SU-DHL-6 (cell line): Measurements from ENCODE around the gene AGR2.
A peak's percentile ranks its signal among the peaks of the same experiment; 100 is the strongest.

Experiments
- H2AFZ ChIP-seq: fragments of 200-600 bp; sonication (generic); 2 replicates; pipeline ENCODE4 v1.6.1; 2014; ENCODE audit warnings: low read depth, mild to moderate bottlenecking, moderate library complexity, mixed read lengths, antibody characterized with exemption, low read length; ENCODE audit not compliant: severe bottlenecking
- H3F3A ChIP-seq: fragments of 200-600 bp; shearing (Covaris generic); 2 replicates; pipeline ENCODE4 v1.6.0; 2016; ENCODE audit warnings: antibody characterized with exemption, mild to moderate bottlenecking; ENCODE audit not compliant: insufficient read depth
- H3K27ac ChIP-seq: fragments of 200-600 bp; sonication (generic); 2 replicates; pipeline ENCODE4 v1.5.1; 2016; ENCODE audit warnings: low read depth, mild to moderate bottlenecking, low read length, moderate library complexity, mixed read lengths
- H3K27me3 ChIP-seq: fragments of 200-600 bp; sonication (generic), shearing (Covaris generic); 2 replicates; pipeline ENCODE4 v1.6.0; 2014; ENCODE audit warnings: mild to moderate bottlenecking, low read length
- H3K36me3 ChIP-seq: fragments of 200-600 bp; sonication (generic); 2 replicates; pipeline ENCODE4 v1.6.1; 2014; ENCODE audit warnings: mild to moderate bottlenecking, low read length, mixed read lengths
- H3K4me2 ChIP-seq: fragments of 300-600, 200-600 bp; shearing (Covaris generic), sonication (generic); 2 replicates; pipeline ENCODE4 v1.6.0; 2014; ENCODE audit warnings: low read length, low read depth, mild to moderate bottlenecking; ENCODE audit not compliant: poor library complexity, severe bottlenecking
- H3K4me3 ChIP-seq: fragments of 200-600 bp; sonication (generic); 2 replicates; pipeline ENCODE4 v1.5.1; 2014; ENCODE audit warnings: antibody characterized with exemption, low read length, mild to moderate bottlenecking, mixed read lengths; ENCODE audit not compliant: insufficient read depth, poor library complexity, severe bottlenecking
- H3K79me2 ChIP-seq: fragments of 200-600 bp; sonication (generic); 2 replicates; pipeline ENCODE4 v1.6.1; 2014; ENCODE audit warnings: mild to moderate bottlenecking, low read length, moderate library complexity; ENCODE audit not compliant: insufficient read depth
- H3K9ac ChIP-seq: fragments of 200-600 bp; sonication (generic); 2 replicates; pipeline ENCODE4 v1.7.0; 2014; ENCODE audit warnings: mild to moderate bottlenecking, low read length
- H3K9me2 ChIP-seq: fragments of 200-600 bp; sonication (generic); replicated peaks from 2 replicates; pipeline ENCODE4 v1.6.1; 2014; ENCODE audit warnings: low read length; ENCODE audit not compliant: insufficient read depth
- H3K9me3 ChIP-seq: fragments of 200-600 bp; sonication (generic); 2 replicates; pipeline ENCODE4 v1.6.1; 2014; ENCODE audit warnings: low read length, mixed read lengths; ENCODE audit not compliant: insufficient read depth
- H4K20me1 ChIP-seq: fragments of 200-600 bp; sonication (generic); 2 replicates; pipeline ENCODE4 v1.6.1; 2014; ENCODE audit warnings: low read depth, mild to moderate bottlenecking, antibody characterized with exemption, low read length, moderate library complexity, mixed read lengths
- EZH2phosphoT487 ChIP-seq: fragments of 200-600 bp; sonication (generic), shearing (Covaris generic); conservative IDR thresholded peaks from 2 replicates; pipeline ENCODE4 v1.6.1; 2018; ENCODE audit warnings: mild to moderate bottlenecking, antibody characterized with exemption, low read length, moderate library complexity, mixed read lengths
- TF ChIP-seq, protein P1 (sequence below): fragments of 200-600 bp; sonication (generic); IDR thresholded peaks from one replicate; pipeline ENCODE4 v1.5.1; 2017; ENCODE audit warnings: antibody characterized with exemption, mild to moderate bottlenecking, low read length, moderate library complexity; ENCODE audit not compliant: insufficient read depth, poor library complexity, severe bottlenecking

AGR2 gene

DNA sequence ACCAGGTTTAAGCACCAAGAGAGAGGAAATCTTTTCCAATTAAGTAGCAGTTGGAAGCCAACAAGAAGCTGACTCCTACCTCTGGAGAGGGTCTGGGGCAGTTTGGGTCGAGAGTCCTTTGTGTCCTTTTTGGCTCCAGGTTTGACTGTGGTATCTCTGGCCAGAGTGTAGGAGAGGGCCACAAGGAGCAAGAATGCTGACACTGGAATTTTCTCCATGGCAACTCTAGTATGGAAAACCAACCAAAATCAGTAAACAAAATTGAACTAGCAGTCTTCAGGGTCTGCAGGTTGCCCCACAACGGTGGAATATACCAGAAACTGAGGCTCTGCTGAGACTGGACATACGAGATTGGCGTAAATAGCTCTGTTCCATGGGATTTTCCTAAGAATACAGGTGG, 3.2 kb downstream of the AGR2 start:
- H3K27ac ChIP-seq: no peak overlapping the region

DNA sequence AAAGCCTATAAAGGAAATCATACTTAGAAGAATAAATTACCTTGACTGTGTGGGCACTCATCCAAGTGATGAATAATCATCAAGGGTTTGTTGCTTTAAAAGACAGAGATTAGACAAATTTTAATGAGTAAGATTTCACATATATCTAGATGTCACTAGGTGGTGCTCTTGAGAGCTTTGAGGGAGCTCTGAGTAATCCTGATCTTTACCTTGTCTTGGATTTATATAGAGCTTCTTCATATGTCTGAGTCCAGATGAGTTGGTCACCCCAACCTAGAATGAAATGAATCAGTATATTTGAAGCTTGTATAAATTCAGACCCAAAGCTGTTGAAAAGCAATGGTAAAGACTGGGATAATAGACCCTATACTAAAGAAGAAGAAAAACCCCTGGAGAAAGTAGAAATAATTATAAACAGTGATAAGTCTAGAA, 3.7 kb downstream of the AGR2 start:
- TF ChIP-seq EZH2phosphoT487: no peak
- TF ChIP-seq, protein P1, sequence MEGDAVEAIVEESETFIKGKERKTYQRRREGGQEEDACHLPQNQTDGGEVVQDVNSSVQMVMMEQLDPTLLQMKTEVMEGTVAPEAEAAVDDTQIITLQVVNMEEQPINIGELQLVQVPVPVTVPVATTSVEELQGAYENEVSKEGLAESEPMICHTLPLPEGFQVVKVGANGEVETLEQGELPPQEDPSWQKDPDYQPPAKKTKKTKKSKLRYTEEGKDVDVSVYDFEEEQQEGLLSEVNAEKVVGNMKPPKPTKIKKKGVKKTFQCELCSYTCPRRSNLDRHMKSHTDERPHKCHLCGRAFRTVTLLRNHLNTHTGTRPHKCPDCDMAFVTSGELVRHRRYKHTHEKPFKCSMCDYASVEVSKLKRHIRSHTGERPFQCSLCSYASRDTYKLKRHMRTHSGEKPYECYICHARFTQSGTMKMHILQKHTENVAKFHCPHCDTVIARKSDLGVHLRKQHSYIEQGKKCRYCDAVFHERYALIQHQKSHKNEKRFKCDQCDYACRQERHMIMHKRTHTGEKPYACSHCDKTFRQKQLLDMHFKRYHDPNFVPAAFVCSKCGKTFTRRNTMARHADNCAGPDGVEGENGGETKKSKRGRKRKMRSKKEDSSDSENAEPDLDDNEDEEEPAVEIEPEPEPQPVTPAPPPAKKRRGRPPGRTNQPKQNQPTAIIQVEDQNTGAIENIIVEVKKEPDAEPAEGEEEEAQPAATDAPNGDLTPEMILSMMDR: peak; percentile 67
- no peak overlapping the region for H3K4me3 ChIP-seq
- H3K79me2 ChIP-seq: no peaks in the 10 kb centered on the region
- H3K9ac ChIP-seq: no peak overlapping the region
- no peak overlapping the region for H2AFZ ChIP-seq
- H3K36me3 ChIP-seq: no peaks in the 10 kb centered on the region
- no peaks in the 10 kb centered on the region for H4K20me1 ChIP-seq
- H3K9me2 ChIP-seq: no peaks in the 10 kb centered on the region
- no peaks in the 10 kb centered on the region for H3K9me3 ChIP-seq
- no peak overlapping the region for H3K4me2 ChIP-seq
- H3K27me3 ChIP-seq: no peaks in the 10 kb centered on the region
- H3F3A ChIP-seq: no peaks in the 10 kb centered on the region
- no peak overlapping the region for H3K27ac ChIP-seq

More for the DNA sequence above, 3.2 kb downstream of the AGR2 start:
- no peaks in the 10 kb centered on the region for H3K9me3 ChIP-seq
- H2AFZ ChIP-seq: no peak overlapping the region
- no peak overlapping the region for H3K9ac ChIP-seq
- H3F3A ChIP-seq: no peaks in the 10 kb centered on the region
- no peaks in the 10 kb centered on the region for H3K9me2 ChIP-seq
- H3K79me2 ChIP-seq: no peaks in the 10 kb centered on the region
- H3K4me3 ChIP-seq: no peak overlapping the region
- TF ChIP-seq EZH2phosphoT487: no peak
- TF ChIP-seq, protein P1: no peak
- H3K4me2 ChIP-seq: no peak overlapping the region
- no peaks in the 10 kb centered on the region for H4K20me1 ChIP-seq
- no peaks in the 10 kb centered on the region for H3K36me3 ChIP-seq
- no peaks in the 10 kb centered on the region for H3K27me3 ChIP-seq

DNA sequence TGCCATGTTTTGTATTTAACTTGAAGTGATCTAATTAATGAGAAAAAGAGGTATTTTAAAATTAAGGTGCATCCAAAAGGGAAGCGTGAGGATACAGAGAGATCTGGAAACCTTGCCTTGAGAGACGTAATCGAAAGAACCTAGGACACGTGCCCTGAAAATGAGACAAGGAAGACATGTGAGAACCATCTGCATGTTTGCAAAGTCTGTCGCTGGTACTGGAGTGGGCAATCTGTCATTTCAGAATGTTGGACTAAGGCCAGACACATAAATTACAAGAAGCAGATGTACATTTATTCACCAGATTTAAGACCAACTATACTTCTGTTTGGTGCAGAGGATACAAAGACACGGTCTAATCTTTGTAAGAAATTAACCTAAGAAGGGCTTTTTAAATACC, 9.2 kb downstream of the AGR2 start:
- H3K27ac ChIP-seq: no peak overlapping the region
- no peaks in the 10 kb centered on the region for H3K27me3 ChIP-seq
- H3K9ac ChIP-seq: no peak overlapping the region
- H3K36me3 ChIP-seq: no peaks in the 10 kb centered on the region
- H3K4me3 ChIP-seq: no peak overlapping the region
- no peak overlapping the region for H2AFZ ChIP-seq
- no peak overlapping the region for H3K4me2 ChIP-seq
- no peaks in the 10 kb centered on the region for H3K9me3 ChIP-seq
- H4K20me1 ChIP-seq: no peaks in the 10 kb centered on the region
- H3K9me2 ChIP-seq: no peaks in the 10 kb centered on the region
- no peaks in the 10 kb centered on the region for H3F3A ChIP-seq
- no peak for TF ChIP-seq EZH2phosphoT487
- TF ChIP-seq, protein P1: no peak
- no peaks in the 10 kb centered on the region for H3K79me2 ChIP-seq
